Mesothelial cell of epicardium (in vitro differentiated cells): ENCODE data around the gene IKZF1. TPM values are rescaled to one million over a fixed set of nuclear protein-coding genes. Genes with fewer than 3 reads are reported as not detected.

Source experiments
- DNase-seq, 2 experiments: peaks; one replicate each; pipeline ENCODE4 v3.0.0; 2021; ENCODE audit warnings: low spot score in 2 of 2; ENCODE audit not compliant: unreplicated experiment in 2 of 2
- H3K27ac Mint-ChIP-seq: 2 replicates; pipeline ENCODE4 v1.8.0; 2021; ENCODE audit warnings: mixed read lengths
- H3K27me3 Mint-ChIP-seq: 2 replicates; pipeline ENCODE4 v1.8.0; 2021; ENCODE audit warnings: low read depth, mixed read lengths
- H3K36me3 Mint-ChIP-seq: 2 replicates; pipeline ENCODE4 v1.8.0; 2021; ENCODE audit warnings: mixed read lengths
- H3K4me1 Mint-ChIP-seq: 2 replicates; pipeline ENCODE4 v1.8.0; 2021; ENCODE audit warnings: mixed read lengths
- H3K4me3 Mint-ChIP-seq: 2 replicates; pipeline ENCODE4 v1.8.0; 2021; ENCODE audit warnings: mild to moderate bottlenecking, moderate library complexity, mixed read lengths
- H3K9me3 Mint-ChIP-seq: 2 replicates; pipeline ENCODE4 v1.8.0; 2021; ENCODE audit warnings: mixed read lengths
- total RNA-seq: library from RNA; stranded (reverse); gene quantifications from 3 replicates; pipeline ENCODE4 v1.2.1, GENCODE V29; 2021
- TF ChIP-seq, protein P1 (sequence below): fragments of 200-600 bp; sonication (generic); IDR thresholded peaks from one replicate; pipeline ENCODE4 v1.5.0; 2021; ENCODE audit warnings: antibody characterized with exemption; ENCODE audit not compliant: unreplicated experiment

Gene IKZF1
- total RNA-seq, 1 donor from 2014 or later: 2.5 TPM

DNA sequence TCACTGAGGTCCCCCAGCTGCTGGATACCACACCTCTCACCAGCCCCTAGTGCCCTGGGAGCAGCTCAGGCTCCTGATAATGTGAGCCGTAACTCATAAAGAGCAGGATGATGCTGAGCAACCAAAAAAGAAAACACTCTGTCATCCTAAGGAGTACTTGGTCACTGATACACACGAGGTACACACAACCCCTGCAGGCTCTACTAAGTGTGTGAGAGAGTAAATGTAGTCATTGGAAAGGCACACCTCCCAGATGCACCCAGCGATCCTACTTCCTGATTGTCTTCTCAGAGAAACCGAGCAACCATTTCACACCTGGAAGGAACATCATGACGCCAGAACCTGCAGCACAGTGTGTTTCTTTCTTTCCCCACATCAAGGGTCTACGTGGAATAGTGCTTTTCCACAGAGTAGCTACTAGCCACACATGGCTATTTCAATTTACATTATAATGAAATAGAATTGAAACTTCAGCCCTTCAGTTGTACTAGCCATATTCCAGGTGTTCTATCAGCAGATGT is 111.4 kb downstream of the IKZF1 start:
- Mint-ChIP-seq H3K27me3 (peaks cover 2% of the 10 kb centered on the region), H3K4me3 (no peak overlapping the region), H3K36me3 (no peaks in the 10 kb centered on the region), H3K4me1 (peaks cover 9% of the 10 kb centered on the region), H3K9me3 (no peaks in the 10 kb centered on the region), H3K27ac (no peak overlapping the region)
- TF ChIP-seq, protein P1, sequence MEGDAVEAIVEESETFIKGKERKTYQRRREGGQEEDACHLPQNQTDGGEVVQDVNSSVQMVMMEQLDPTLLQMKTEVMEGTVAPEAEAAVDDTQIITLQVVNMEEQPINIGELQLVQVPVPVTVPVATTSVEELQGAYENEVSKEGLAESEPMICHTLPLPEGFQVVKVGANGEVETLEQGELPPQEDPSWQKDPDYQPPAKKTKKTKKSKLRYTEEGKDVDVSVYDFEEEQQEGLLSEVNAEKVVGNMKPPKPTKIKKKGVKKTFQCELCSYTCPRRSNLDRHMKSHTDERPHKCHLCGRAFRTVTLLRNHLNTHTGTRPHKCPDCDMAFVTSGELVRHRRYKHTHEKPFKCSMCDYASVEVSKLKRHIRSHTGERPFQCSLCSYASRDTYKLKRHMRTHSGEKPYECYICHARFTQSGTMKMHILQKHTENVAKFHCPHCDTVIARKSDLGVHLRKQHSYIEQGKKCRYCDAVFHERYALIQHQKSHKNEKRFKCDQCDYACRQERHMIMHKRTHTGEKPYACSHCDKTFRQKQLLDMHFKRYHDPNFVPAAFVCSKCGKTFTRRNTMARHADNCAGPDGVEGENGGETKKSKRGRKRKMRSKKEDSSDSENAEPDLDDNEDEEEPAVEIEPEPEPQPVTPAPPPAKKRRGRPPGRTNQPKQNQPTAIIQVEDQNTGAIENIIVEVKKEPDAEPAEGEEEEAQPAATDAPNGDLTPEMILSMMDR: no peak
- DNase-seq: no peak

DNA sequence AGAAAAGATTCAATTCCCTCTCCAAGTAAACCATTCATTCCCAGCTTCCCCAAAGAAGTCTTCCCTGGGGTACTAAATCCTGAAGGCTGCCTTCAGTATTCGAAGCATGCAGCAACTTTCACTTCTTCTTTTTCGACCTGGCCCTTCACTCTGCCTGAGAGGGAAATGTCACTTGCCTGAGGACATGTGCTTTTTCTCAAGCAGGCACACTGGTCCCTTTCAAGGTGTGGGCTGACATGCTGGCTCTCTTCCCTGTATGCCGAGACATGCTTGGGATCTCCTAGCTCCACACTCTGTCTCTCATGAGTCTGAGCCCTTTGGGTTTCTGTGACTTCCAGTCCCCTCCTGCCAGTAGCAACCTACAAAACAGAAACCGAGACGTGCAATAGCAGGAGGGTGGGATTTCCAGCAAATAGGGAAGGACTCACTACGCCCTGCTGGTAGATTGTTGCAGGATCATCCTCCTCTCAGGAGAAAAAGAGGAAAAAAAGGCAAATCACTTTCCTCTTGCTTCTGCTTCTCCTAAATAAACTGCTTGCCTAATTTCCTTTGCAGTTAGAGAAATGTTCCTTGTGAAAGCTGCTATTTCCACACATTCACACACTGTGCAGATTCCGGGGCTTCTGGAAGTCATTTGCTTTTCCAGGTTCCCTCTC is 112.1 kb downstream of the IKZF1 start:
- TF ChIP-seq, protein P1: no peak
- no peak for DNase-seq
- Mint-ChIP-seq H3K27ac (no peak overlapping the region), H3K9me3 (no peaks in the 10 kb centered on the region), H3K27me3 (peaks cover 2% of the 10 kb centered on the region), H3K4me3 (no peak overlapping the region), H3K36me3 (no peaks in the 10 kb centered on the region), H3K4me1 (peaks cover 9% of the 10 kb centered on the region)

DNA sequence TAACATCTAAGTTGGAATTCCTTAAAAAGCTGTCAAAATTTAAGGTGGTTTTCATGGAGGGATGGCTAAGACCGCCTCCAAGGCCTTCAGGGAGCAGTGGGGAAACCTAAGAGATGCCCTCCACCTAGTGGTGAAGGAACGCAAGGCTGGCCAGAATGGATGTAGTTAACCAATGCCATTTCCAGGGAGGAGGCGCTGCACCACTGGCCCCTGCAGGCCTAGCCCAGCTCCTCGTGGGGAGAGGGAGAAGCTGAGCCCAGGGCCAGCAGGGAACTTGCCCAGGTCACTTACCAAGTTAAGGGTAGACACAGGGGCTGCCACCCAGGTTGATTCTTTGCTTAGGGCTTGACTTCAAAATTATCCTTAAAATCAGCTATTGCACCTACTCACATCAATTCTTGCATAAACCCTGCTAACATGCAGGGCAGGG is 113.6 kb downstream of the IKZF1 start:
- H3K36me3 Mint-ChIP-seq: no peaks in the 10 kb centered on the region
- no peak overlapping the region for H3K27ac Mint-ChIP-seq
- H3K9me3 Mint-ChIP-seq: no peaks in the 10 kb centered on the region
- DNase-seq: peak in 1 of 2 experiments; percentile 75
- TF ChIP-seq, protein P1: peak; percentile 79
- peaks cover 9% of the 10 kb centered on the region for H3K4me1 Mint-ChIP-seq
- H3K27me3 Mint-ChIP-seq: peaks cover 2% of the 10 kb centered on the region
- H3K4me3 Mint-ChIP-seq: no peak overlapping the region

DNA sequence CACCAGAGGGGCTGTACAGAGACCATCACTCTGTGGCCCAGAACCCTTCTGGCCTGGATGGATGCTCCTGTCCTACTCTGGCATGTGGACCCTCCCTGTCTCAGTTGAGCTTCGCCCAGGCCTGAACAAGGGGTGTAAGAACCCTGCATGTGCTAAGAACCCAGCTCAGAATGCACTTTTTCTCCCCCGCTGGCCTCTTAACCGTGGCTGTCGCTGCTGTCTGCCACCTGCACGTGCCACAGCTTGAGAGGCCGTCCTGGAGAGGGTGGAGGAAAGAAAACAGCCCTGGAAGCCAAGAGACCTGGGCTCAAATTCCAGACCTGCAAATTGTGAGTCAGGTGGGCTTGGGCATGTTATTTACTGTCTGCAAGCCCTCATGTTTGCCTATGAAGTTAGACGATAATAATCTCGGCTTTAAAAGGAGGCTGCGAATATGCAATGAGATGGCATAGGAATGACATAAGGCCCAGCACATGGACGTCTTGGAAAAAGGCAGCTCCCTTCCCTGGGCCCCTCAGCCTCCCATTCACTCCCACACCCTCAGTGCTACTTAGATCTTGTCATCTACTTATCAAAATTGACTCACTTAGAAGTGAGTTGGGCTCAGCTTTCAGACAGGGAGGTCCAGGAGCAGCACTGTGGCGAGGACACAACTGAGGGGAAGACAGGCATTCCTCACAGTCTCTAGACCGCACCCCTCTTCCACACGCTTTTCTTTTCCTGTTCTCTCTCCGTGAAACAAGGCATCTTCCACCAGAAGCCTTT is 114.2 kb downstream of the IKZF1 start:
- DNase-seq: no peak
- Mint-ChIP-seq H3K9me3 (no peaks in the 10 kb centered on the region), H3K4me3 (no peak overlapping the region), H3K27ac (no peak overlapping the region), H3K4me1 (peaks cover 9% of the 10 kb centered on the region), H3K36me3 (no peaks in the 10 kb centered on the region), H3K27me3 (peaks cover 2% of the 10 kb centered on the region)
- TF ChIP-seq, protein P1: no peak

DNA sequence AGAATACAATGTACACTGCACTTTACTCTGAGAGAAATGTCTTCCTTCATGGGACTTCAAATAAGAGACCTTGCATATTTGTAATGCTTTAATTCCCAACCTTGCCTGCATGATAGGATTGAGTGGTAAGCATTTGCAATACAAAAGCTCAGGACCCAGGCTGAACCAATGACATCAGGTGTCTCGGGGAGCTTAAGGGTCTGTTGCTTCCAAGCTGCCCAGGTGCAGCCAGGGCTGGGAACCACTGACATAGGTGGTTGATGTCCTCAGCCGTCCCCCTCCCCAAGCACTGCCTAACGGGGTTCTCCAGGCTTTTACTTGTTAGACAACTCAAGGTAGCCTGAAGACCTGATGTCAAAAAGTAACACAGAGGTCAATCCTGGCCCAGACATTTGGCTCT is 116.5 kb downstream of the IKZF1 start:
- Mint-ChIP-seq H3K4me3 (no peak overlapping the region), H3K9me3 (no peaks in the 10 kb centered on the region), H3K27me3 (no peaks in the 10 kb centered on the region), H3K4me1 (peaks cover 9% of the 10 kb centered on the region), H3K27ac (no peak overlapping the region), H3K36me3 (no peaks in the 10 kb centered on the region)
- no peak for DNase-seq
- TF ChIP-seq, protein P1: no peak
